Hematopoietic multipotent progenitor cell treated with erythropoietin and hydrocortisone succinate and interleukin-3 and kit ligand, for 4 days (in vitro differentiated cells): ENCODE measurements around the gene INSR.
"Not testable (repeated sequence)": the region's sequence is repeated elsewhere in the genome, so short reads cannot be mapped to it uniquely, and the experiment has no call there.

Source experiments
- DNase-seq: peaks from one replicate; pipeline ENCODE4 v3.0.0-alpha.2; 2015

INSR gene

GRCh38 chr19:7217861-7218260 is 76.4 kb downstream of the INSR start:
- DNase-seq: no peak

- no peak for DNase-seq
Measured at GRCh38 chr19:7216373-7216902, 77.8 kb downstream of the INSR start.

- DNase-seq: no peak
Measured at GRCh38 chr19:7215176-7215575, 79.0 kb downstream of the INSR start.

- no peak for DNase-seq
Measured at GRCh38 chr19:7214324-7215089, 79.7 kb downstream of the INSR start.

GRCh38 chr19:7213628-7214323 is 80.4 kb downstream of the INSR start:
- DNase-seq: no peak

GRCh38 chr19:7211191-7211951 is 82.8 kb downstream of the INSR start:
- no peak for DNase-seq

GRCh38 chr19:7210359-7210758 is 83.9 kb downstream of the INSR start:
- no peak for DNase-seq

- DNase-seq: not testable (repeated sequence)
Measured at GRCh38 chr19:7209597-7210325, 84.5 kb downstream of the INSR start.

- not testable (repeated sequence) for DNase-seq
Measured at GRCh38 chr19:7209036-7209435, 85.2 kb downstream of the INSR start.

- DNase-seq: no peak
Measured at GRCh38 chr19:7203332-7203731, 90.9 kb downstream of the INSR start.

- no peak for DNase-seq
Measured at GRCh38 chr19:7202888-7203287, 91.3 kb downstream of the INSR start.

- peak; percentile 72 for DNase-seq
Measured at GRCh38 chr19:7200736-7201135, 93.5 kb downstream of the INSR start.

GRCh38 chr19:7199613-7200533 is 94.3 kb downstream of the INSR start:
- peak; percentile 31 for DNase-seq

GRCh38 chr19:7197760-7198696 is 96.2 kb downstream of the INSR start:
- peak; percentile 98 for DNase-seq

GRCh38 chr19:7197119-7197759 is 97.0 kb downstream of the INSR start:
- peak; percentile 97 for DNase-seq

GRCh38 chr19:7196763-7197118 is 97.5 kb downstream of the INSR start:
- DNase-seq: no peak

GRCh38 chr19:7195046-7195445 is 99.2 kb downstream of the INSR start:
- DNase-seq: no peak

GRCh38 chr19:7194566-7194965 is 99.6 kb downstream of the INSR start:
- DNase-seq: no peak

GRCh38 chr19:7191946-7192691 is 102.1 kb downstream of the INSR start:
- DNase-seq: peak; percentile 65
